Large intestine (tissue), 3 donors: Measurements from ENCODE around the gene KIRREL1. TPM values are rescaled to one million over a fixed set of nuclear protein-coding genes. Genes with fewer than 3 reads are reported as not detected.

Experiments
- DNase-seq, 2 donors: peaks; one replicate each; pipeline versions ENCODE4 v3.0.0 to v3.0.0-alpha.2; 2013
- H3K27ac ChIP-seq: one replicate; pipeline ENCODE4 v1.5.1; 2013; ENCODE audit warnings: low read length
- H3K27me3 ChIP-seq: 2 replicates; pipeline ENCODE4 v1.6.1; 2013; ENCODE audit warnings: low read length; ENCODE audit not compliant: control insufficient read depth, insufficient read depth
- H3K36me3 ChIP-seq: 2 replicates; pipeline ENCODE4 v1.6.1; 2013; ENCODE audit warnings: low read length; ENCODE audit not compliant: control insufficient read depth, insufficient read depth
- H3K4me1 ChIP-seq: one replicate; pipeline ENCODE4 v1.6.1; 2013; ENCODE audit warnings: low read length; ENCODE audit not compliant: control insufficient read depth, insufficient read depth
- H3K4me3 ChIP-seq: one replicate; pipeline ENCODE4 v1.5.1; 2013; ENCODE audit warnings: low read length
- H3K9me3 ChIP-seq: one replicate; pipeline ENCODE4 v1.6.1; 2013; ENCODE audit warnings: mild to moderate bottlenecking, low read depth, low read length, moderate library complexity; ENCODE audit not compliant: control insufficient read depth
- WGBS: methylation state at CpG from one replicate; pipeline ENCODE4 v1.1.5; 2013; ENCODE audit warnings: low lambda C conversion rate; ENCODE audit not compliant: insufficient coverage; 5-methylcytosine and 5-hydroxymethylcytosine counted together
- polyA plus RNA-seq: library from polyadenylated mRNA; unstranded; fragments of 120-200 nt; gene quantifications from one replicate; pipeline ENCODE4 v1.2.1, GENCODE V29; 2013

The KIRREL1 gene
- polyA plus RNA-seq, 1 donor: 18.7 TPM

DNA sequence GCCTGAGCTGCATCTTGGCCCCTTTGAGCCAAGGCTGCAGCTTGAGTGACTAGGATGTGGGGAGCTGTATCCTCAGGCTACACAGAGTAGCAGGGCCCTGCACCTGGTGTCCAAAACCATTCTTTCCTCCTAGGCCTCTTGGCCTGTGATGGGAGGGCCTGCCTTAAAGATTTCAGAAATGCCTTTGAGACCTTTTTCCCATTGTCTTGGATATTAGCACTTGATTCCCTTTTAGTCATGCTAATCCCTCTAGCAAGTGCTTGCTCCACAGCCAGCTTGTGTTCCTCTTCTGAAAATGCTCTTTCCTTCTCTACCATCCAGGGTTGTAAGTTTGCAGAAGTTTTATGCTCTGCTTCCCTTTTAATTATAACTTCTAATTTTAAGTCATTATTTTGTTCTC, 21.7 kb upstream of the KIRREL1 start:
- DNase-seq: no peak
- Histone ChIP-seq H3K27ac (no peak overlapping the region), H3K9me3 (peaks cover 3% of the 10 kb centered on the region), H3K4me1 (peaks cover 37% of the 10 kb centered on the region), H3K27me3 (no peaks in the 10 kb centered on the region), H3K4me3 (no peak overlapping the region), H3K36me3 (no peaks in the 10 kb centered on the region)

DNA sequence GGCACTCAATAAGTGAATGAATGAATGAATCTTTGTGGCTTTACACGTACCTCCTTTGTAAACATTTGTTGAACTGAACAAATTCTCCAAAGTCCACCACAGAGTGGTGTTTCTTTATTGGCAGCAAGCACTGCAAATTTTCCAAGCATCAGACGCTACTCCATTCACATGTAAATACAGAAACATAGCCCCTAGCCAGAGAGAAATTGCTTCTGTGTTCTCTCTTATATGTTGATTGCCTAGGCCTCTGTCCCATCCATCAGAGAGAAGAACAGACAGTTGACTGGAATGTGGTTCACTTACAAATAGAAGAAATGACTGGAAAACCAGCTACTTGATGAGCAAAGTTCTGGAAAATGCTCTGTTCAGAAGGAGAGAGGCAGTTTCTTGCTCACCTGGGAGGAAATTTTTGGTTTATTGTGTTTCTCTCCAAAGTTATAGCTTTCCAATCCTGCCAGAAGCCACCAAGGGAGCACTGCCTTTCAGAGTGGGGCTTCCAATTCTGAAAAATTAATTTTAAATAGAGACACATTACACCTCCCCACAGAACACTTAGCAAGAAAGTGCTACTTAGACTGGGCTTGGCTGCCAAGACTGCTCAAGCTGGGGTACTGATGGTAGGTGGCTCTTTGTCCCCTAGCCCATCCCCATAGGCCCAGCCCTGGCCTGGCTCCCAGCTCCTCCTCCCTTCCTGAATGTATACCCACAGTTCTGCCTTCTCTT, 18.1 kb upstream of the KIRREL1 start:
- no CpG with 5 or more reads among the region's 2 CpGs for WGBS
- H3K27me3 ChIP-seq: no peaks in the 10 kb centered on the region
- no peak overlapping the region for H3K4me3 ChIP-seq
- peaks cover 14% of the 10 kb centered on the region for H3K4me1 ChIP-seq
- no peak for DNase-seq
- H3K9me3 ChIP-seq: peaks cover 3% of the 10 kb centered on the region
- no peak overlapping the region for H3K27ac ChIP-seq
- no peaks in the 10 kb centered on the region for H3K36me3 ChIP-seq

DNA sequence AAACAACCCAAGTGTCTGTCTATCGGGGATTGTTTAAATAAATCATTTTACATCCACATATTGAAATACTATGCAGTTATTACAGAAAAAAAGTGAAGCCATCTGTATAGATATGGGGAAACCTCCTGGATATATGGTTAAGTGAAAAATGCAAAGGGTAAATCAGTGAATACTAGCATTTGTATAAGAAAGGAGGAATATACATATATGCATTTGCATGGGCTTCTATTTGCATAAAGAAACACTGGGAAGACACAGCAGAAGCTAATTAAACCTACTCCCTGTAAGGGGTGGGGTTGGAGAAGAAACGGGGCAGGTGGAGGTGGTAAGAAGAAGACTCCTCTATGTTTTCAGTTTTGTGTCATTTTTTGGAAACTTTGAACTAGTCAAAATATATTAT, 16.6 kb upstream of the KIRREL1 start:
- WGBS: no CpG with 5 or more reads among the region's 2 CpGs
- Histone ChIP-seq H3K27me3 (no peaks in the 10 kb centered on the region), H3K27ac (no peak overlapping the region), H3K4me3 (no peak overlapping the region), H3K9me3 (no peaks in the 10 kb centered on the region), H3K36me3 (no peaks in the 10 kb centered on the region), H3K4me1 (peaks cover 10% of the 10 kb centered on the region)
- no peak for DNase-seq

DNA sequence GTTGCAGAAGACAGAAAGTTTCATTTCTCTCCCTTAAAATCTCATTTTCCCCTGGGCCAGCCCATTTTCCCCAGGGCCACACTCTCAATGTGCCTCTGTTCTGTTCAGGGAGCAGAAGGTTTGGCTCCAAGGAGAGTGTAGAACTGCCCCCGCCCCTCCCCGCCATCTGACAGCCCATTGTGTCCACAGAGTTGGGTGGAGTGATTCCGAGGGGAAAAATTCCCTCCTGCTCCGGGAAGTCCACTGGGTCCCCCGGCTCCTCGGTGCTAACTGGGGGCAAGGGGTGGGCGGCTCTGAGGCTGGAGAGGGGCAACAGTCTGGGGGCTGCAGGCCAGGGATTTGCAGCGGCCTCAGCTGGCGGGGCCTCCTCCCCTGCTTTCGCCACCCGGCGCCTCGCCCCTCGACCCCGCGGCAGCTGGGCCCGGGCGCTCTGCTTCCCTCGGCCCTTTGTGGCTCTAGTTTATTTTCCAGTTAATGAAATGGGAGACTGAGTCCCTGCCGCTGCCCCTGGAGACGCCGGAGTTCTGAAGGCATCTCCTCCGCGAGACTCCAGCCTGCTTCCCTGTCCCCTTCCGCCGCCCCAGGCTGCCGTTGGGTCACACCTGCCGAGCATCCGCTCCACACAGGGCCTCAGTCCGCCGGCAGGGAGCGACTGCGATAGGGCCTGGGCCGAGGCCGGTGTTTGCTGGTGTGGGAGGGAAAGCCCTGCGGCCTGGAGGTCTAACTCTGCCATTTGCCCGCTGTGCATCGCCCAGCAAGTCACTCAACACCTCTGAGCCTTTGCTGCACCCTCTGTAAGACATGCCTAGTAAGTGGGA, 14.7 kb upstream of the KIRREL1 start:
- peak in 1 of 2 donors; percentile 56 for DNase-seq
- Histone ChIP-seq H3K27ac (no peak overlapping the region), H3K4me1 (peaks cover 10% of the 10 kb centered on the region), H3K4me3 (peak overlapping the region; percentile 38), H3K36me3 (no peaks in the 10 kb centered on the region), H3K9me3 (no peaks in the 10 kb centered on the region), H3K27me3 (no peaks in the 10 kb centered on the region)
- no CpG with 5 or more reads among the region's 38 CpGs for WGBS

DNA sequence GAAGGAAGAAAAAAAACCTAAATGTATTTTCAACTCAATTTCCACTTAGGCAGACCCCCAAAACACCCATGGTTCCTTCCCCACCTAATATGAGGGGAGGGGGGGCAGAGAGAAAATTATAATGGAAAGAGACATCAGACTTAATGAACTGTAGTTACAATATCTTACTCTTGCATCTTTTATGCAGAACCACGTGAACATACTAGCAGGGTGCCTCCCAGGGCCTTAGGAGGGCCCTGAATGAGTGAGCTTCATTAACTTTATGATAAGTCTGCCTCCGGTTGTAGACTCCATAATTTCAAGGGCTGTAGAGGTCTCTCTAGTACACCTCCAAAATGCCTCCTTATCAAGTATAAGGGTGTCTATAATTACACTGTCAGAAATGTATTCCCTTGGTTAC, 11.3 kb upstream of the KIRREL1 start:
- H3K4me1 ChIP-seq: peaks cover 21% of the 10 kb centered on the region
- H3K27me3 ChIP-seq: no peaks in the 10 kb centered on the region
- no peaks in the 10 kb centered on the region for H3K36me3 ChIP-seq
- H3K27ac ChIP-seq: no peak overlapping the region
- WGBS: no CpG with 5 or more reads among the region's 2 CpGs
- DNase-seq: no peak
- no peaks in the 10 kb centered on the region for H3K9me3 ChIP-seq
- no peak overlapping the region for H3K4me3 ChIP-seq

DNA sequence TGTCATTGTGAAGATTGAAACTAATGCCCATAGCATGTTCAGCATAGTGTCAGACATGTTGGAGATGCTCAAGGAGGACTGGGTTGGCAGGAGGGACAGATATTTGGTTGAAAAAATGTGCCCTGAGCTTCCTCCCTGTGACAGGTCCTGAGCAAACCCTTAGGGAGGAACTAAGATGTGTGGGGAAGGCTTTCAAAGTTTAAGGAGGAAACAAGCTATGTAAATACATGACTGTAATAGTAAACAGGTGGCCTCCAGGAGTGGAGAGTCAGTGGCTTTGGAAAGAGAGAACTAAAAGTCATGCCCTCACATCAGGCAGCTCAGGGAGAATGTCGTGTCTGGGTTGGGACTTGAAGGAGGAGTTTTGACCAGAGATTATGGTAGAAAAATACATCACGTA, 9.7 kb upstream of the KIRREL1 start:
- DNase-seq: no peak
- Histone ChIP-seq H3K4me3 (no peak overlapping the region), H3K4me1 (peaks cover 16% of the 10 kb centered on the region), H3K36me3 (no peaks in the 10 kb centered on the region), H3K27ac (no peak overlapping the region), H3K9me3 (no peaks in the 10 kb centered on the region), H3K27me3 (no peaks in the 10 kb centered on the region)
- no CpG with 5 or more reads among the region's 2 CpGs for WGBS

DNA sequence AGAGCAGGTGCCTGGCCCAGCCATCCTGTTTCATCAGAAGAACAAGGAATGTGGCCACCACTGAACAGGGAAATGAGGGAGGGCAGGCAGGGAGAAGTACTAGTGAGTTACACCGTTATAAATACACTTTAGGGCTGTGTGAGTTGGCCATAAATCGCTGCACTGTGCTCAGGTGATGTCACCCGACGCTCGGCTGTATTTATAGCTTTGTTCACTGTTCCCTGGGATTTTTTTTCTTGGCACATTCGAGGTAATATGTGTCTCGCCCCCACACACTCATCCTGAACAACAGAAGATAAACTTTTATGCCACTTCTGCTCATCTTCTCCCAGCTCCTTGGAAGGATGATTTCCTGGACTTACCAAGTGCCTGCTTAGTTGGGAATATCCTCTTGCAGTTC, 9.0 kb upstream of the KIRREL1 start:
- Histone ChIP-seq H3K36me3 (no peaks in the 10 kb centered on the region), H3K27me3 (no peaks in the 10 kb centered on the region), H3K4me3 (no peak overlapping the region), H3K4me1 (peaks cover 11% of the 10 kb centered on the region), H3K9me3 (no peaks in the 10 kb centered on the region), H3K27ac (peak overlapping the region; percentile 0)
- WGBS: 20% methylated on average over 2 of the region's 7 CpGs
- peak; percentile 76 to 89 for DNase-seq

DNA sequence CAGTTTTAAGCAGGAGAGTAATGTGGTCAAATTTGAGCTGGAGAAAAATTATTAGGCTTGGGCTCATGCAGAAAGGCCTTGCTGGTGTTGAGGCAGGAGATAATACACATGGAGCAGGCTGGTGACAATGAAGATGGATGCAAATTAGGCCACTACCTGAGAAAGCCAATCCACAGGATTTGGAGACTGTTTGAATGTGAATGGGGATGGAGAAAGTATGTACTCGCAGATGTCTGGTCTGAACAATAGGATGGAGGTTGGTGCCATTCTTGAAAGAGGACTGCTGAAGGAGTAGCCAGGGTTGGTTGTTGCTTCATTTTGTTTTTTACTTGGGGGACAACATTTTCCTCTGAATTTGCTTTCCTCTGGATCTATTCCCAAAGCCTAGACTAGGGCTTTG, 8.0 kb upstream of the KIRREL1 start:
- H3K27ac ChIP-seq: no peak overlapping the region
- peaks cover 11% of the 10 kb centered on the region for H3K4me1 ChIP-seq
- H3K36me3 ChIP-seq: no peaks in the 10 kb centered on the region
- H3K9me3 ChIP-seq: no peaks in the 10 kb centered on the region
- no peak for DNase-seq
- no peak overlapping the region for H3K4me3 ChIP-seq
- no CpG with 5 or more reads among the region's 1 CpG for WGBS
- no peaks in the 10 kb centered on the region for H3K27me3 ChIP-seq

DNA sequence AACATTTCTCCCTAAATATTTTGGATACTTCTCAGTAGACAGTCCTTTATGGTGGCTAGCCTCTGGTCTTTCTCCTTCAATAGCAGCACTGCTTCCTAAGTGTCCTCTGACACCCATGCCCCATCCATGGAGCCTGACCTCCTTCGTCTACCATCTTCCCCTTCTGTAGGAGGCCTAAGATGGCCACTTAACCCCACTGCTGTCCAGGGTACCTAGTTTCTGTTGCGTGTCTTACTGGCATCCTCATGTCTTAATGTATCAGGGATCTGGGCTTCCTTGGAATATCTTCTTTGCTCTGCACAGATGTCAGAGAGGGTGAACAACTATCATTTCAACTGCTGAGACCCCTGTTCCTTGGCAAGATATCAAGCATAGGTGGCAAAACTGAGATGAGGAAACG, 5.4 kb upstream of the KIRREL1 start:
- Histone ChIP-seq H3K9me3 (no peaks in the 10 kb centered on the region), H3K4me1 (peaks cover 14% of the 10 kb centered on the region), H3K27me3 (no peaks in the 10 kb centered on the region), H3K36me3 (no peaks in the 10 kb centered on the region), H3K4me3 (no peak overlapping the region), H3K27ac (no peak overlapping the region)
- no peak for DNase-seq
- WGBS: no CpG with 5 or more reads among the region's 3 CpGs

DNA sequence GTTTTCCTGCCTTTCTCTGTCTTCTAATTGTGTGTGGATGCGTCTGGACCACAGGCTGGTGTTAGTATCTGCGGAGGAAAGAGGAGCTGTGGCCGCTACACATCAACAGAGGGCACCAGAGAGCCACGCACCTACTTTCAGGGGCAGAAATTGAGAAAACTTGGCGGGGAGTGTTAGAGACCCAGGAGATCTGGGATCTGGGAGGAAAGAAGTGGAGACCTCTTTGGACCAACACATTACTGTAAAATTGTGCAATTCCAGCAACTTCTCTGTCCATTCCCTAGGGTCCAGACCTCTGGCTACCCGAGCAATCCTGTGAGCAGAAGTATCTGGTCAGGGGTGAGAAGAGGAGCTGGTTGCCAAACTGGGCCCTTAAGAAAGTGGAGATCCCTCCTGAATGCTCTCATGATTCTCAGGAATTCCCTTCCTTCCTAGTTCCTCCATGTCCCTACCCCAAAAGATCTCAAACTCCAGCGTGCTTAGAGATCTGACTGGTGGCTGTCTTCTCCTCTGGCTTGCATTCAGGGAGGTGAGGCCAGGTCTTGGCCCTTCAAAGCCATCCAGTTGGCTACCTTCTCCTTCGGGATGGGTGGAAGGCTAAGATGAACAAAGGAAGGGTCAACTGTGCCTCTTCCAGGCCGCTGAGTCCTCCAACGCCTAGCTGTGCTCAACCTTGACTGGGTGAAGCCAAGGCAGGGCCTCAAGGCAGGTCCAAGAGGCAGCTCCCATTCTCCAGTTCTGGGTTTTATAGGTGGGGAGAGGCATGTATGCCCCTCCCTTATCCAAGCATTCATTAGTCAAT, 1.2 kb upstream of the KIRREL1 start:
- DNase-seq: peak in 1 of 2 donors; percentile 69
- WGBS: no CpG with 5 or more reads among the region's 10 CpGs
- Histone ChIP-seq H3K27ac (no peak overlapping the region), H3K4me3 (no peak overlapping the region), H3K4me1 (peaks cover 6% of the 10 kb centered on the region), H3K27me3 (no peaks in the 10 kb centered on the region), H3K9me3 (no peaks in the 10 kb centered on the region), H3K36me3 (no peaks in the 10 kb centered on the region)
